DOHH2 (cell line): Measurements from ENCODE around the gene FGF7.

Experiments used
- H3F3A ChIP-seq: fragments of 200-600 bp; sonication (generic), shearing (Covaris generic); 2 replicates; pipeline ENCODE4 v1.6.0; 2016; ENCODE audit warnings: antibody characterized with exemption, mild to moderate bottlenecking; ENCODE audit not compliant: control insufficient read depth, insufficient read depth
- H3K27ac ChIP-seq: fragments of 200-600 bp; sonication (generic); 2 replicates; pipeline ENCODE4 v1.5.1; 2014; ENCODE audit warnings: low read depth, mild to moderate bottlenecking, low read length, moderate library complexity
- H3K27me3 ChIP-seq: fragments of 200-600 bp; sonication (generic); 2 replicates; pipeline ENCODE4 v1.6.1; 2014; ENCODE audit warnings: mild to moderate bottlenecking, low read length, mixed read lengths; ENCODE audit not compliant: control insufficient read depth
- H3K36me3 ChIP-seq: fragments of 200-600 bp; sonication (generic); 2 replicates; pipeline ENCODE4 v1.6.1; 2014; ENCODE audit warnings: mild to moderate bottlenecking, low read length, moderate library complexity, mixed read lengths; ENCODE audit not compliant: control insufficient read depth
- H3K4me1 ChIP-seq: fragments of 200-600 bp; sonication (generic); 2 replicates; pipeline ENCODE4 v1.6.1; 2014; ENCODE audit warnings: mild to moderate bottlenecking, low read length, mixed read lengths; ENCODE audit not compliant: control insufficient read depth
- H3K4me2 ChIP-seq: fragments of 200-600 bp; sonication (generic); 2 replicates; pipeline ENCODE4 v1.6.0; 2014; ENCODE audit warnings: mild to moderate bottlenecking, low read length, moderate library complexity
- H3K4me3 ChIP-seq: fragments of 200-600 bp; sonication (generic); 2 replicates; pipeline ENCODE4 v1.5.1; 2014; ENCODE audit warnings: mild to moderate bottlenecking, low read length, mixed read lengths
- H3K79me2 ChIP-seq: fragments of 200-600 bp; sonication (generic); 2 replicates; pipeline ENCODE4 v1.6.1; 2014; ENCODE audit warnings: mild to moderate bottlenecking, low read length, mixed read lengths; ENCODE audit not compliant: control insufficient read depth
- H3K9me2 ChIP-seq: fragments of 200-600 bp; sonication (generic); replicated peaks from 2 replicates; pipeline ENCODE4 v1.6.1; 2014; ENCODE audit warnings: mild to moderate bottlenecking, low read length, mixed read lengths; ENCODE audit not compliant: control insufficient read depth
- H3K9me3 ChIP-seq: fragments of 200-600 bp; sonication (generic); 2 replicates; pipeline ENCODE4 v1.6.1; 2014; ENCODE audit warnings: antibody characterized with exemption, low read length, mixed read lengths; ENCODE audit not compliant: control insufficient read depth, insufficient read depth
- H4K20me1 ChIP-seq: fragments of 200-600 bp; sonication (generic); 2 replicates; pipeline ENCODE4 v1.6.0; 2014; ENCODE audit warnings: low read depth, mild to moderate bottlenecking, antibody characterized with exemption, low read length, moderate library complexity; ENCODE audit not compliant: control insufficient read depth, insufficient read depth
- CTCF ChIP-seq: fragments of 200-600 bp; sonication (generic); IDR thresholded peaks from one replicate; pipeline ENCODE4 v1.5.1; 2014; ENCODE audit warnings: antibody characterized with exemption, mild to moderate bottlenecking, low read depth, low read length; ENCODE audit not compliant: poor library complexity, severe bottlenecking
- EZH2phosphoT487 ChIP-seq: fragments of 200-600 bp; sonication (generic); IDR thresholded peaks from 2 replicates; pipeline ENCODE4 v1.6.1; 2017; ENCODE audit warnings: borderline replicate concordance, mild to moderate bottlenecking, antibody characterized with exemption, low read length, moderate library complexity, mixed read lengths

The FGF7 gene

GRCh38 chr15:49427372-49427771 lies 4.3 kb downstream of the FGF7 start:
- no peak overlapping the region for H3K4me2 ChIP-seq
- no peaks in the 10 kb centered on the region for H3K9me2 ChIP-seq
- H3F3A ChIP-seq = no peaks in the 10 kb centered on the region
- no peaks in the 10 kb centered on the region for H3K9me3 ChIP-seq
- H3K79me2 ChIP-seq = no peaks in the 10 kb centered on the region
- H3K27ac ChIP-seq = no peak overlapping the region
- H3K4me3 ChIP-seq = no peak overlapping the region
- H3K27me3 ChIP-seq = 0 out of 2 replicates have a peak, but pooled peaks cover 4% of the 10 kb centered on the region
- no peaks in the 10 kb centered on the region for H3K4me1 ChIP-seq
- H3K36me3 ChIP-seq = no peaks in the 10 kb centered on the region
- TF ChIP-seq EZH2phosphoT487 (no peak), CTCF (no peak)
- H4K20me1 ChIP-seq = no peaks in the 10 kb centered on the region

- TF ChIP-seq CTCF (no peak), EZH2phosphoT487 (no peak)
- H3K27ac ChIP-seq = no peak overlapping the region
- H3K4me1 ChIP-seq = no peaks in the 10 kb centered on the region
- H3K9me2 ChIP-seq = no peaks in the 10 kb centered on the region
- H3K9me3 ChIP-seq = no peaks in the 10 kb centered on the region
- no peak overlapping the region for H3K4me2 ChIP-seq
- H3K36me3 ChIP-seq = no peaks in the 10 kb centered on the region
- no peaks in the 10 kb centered on the region for H3K79me2 ChIP-seq
- no peak overlapping the region for H3K4me3 ChIP-seq
- 0 out of 2 replicates have a peak, but pooled peaks cover 4% of the 10 kb centered on the region for H3K27me3 ChIP-seq
- H3F3A ChIP-seq = no peaks in the 10 kb centered on the region
- H4K20me1 ChIP-seq = no peaks in the 10 kb centered on the region
Observed at GRCh38 chr15:49428409-49429095, 5.5 kb downstream of the FGF7 start.

GRCh38 chr15:49430046-49430445 lies 7.0 kb downstream of the FGF7 start:
- Histone ChIP-seq H3K27ac (no peak overlapping the region), H3F3A (no peaks in the 10 kb centered on the region), H3K79me2 (no peaks in the 10 kb centered on the region), H3K4me3 (no peak overlapping the region), H3K9me3 (no peaks in the 10 kb centered on the region), H3K27me3 (0 out of 2 replicates have a peak, but pooled peaks cover 4% of the 10 kb centered on the region), H3K9me2 (no peaks in the 10 kb centered on the region), H4K20me1 (no peaks in the 10 kb centered on the region), H3K36me3 (no peaks in the 10 kb centered on the region), H3K4me1 (no peaks in the 10 kb centered on the region), H3K4me2 (no peak overlapping the region)
- no peak for TF ChIP-seq CTCF
- TF ChIP-seq EZH2phosphoT487 = no peak
